Measurements from ENCODE around the gene LLGL2.
"Not testable (repeated sequence)": the region's sequence is repeated elsewhere in the genome, so short reads cannot be mapped to it uniquely, and the experiment has no call there.

The LLGL2 gene

DNA sequence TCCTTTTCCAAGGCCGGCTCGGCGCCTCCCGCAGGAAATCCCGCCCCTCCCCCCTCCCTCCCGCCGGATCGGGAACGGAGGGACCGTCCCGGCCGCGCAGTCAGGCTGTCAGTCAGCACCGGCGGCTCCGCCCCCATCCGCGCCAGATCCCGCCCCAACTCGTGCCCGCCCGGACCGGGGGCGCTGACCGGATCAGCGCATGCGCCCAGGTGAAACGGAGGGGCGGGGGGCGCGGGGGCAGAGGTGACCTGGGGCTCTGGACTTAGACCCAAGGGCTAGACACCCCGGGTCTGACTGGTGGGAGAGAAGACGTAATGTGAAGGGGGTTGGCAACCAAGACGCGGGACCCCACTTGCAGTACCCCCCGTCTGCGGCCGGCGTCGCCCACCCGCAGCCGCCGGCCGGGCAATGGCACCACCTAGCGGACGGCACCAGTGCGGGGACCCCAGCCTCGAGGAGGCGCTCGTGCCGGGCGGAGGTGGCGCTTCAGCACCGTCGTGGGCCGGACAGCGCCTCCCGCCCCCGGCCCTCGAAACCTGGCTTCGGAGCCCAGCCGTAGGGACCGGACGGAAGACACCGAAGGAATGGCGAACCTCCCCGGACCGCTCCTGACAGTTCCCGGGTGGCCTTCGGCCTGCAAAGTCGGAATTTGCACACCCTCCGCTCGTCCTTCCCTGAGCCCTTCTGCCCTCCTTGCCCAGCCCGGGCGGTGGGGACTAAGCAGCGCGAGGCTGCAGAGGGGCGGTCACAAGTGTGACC, 9.8 kb upstream of the LLGL2 start, which contains the start of gene CASKIN2:
Gene CASKIN2, minus strand, starts transcription at position 42 of the 759 bp plus-strand sequence. CDS start 1,733 bp downstream, outside the sequence.
- TF ChIP-seq, protein P1, sequence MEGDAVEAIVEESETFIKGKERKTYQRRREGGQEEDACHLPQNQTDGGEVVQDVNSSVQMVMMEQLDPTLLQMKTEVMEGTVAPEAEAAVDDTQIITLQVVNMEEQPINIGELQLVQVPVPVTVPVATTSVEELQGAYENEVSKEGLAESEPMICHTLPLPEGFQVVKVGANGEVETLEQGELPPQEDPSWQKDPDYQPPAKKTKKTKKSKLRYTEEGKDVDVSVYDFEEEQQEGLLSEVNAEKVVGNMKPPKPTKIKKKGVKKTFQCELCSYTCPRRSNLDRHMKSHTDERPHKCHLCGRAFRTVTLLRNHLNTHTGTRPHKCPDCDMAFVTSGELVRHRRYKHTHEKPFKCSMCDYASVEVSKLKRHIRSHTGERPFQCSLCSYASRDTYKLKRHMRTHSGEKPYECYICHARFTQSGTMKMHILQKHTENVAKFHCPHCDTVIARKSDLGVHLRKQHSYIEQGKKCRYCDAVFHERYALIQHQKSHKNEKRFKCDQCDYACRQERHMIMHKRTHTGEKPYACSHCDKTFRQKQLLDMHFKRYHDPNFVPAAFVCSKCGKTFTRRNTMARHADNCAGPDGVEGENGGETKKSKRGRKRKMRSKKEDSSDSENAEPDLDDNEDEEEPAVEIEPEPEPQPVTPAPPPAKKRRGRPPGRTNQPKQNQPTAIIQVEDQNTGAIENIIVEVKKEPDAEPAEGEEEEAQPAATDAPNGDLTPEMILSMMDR (IDR thresholded peaks at IDR 0.05; ENCODE audit: low read depth, low read length, missing control alignments): peak; percentile 97
- H3K4me3 ChIP-seq (ENCODE audit: low read depth, low read length): peak within 1 kb of the TSS; percentile 78
- in situ Hi-C loops (cut with HindIII; ENCODE audit: low sequenced_read_pairs): no loop called here
- DNase-seq (ENCODE audit: low read depth): peak; percentile 72

DNA sequence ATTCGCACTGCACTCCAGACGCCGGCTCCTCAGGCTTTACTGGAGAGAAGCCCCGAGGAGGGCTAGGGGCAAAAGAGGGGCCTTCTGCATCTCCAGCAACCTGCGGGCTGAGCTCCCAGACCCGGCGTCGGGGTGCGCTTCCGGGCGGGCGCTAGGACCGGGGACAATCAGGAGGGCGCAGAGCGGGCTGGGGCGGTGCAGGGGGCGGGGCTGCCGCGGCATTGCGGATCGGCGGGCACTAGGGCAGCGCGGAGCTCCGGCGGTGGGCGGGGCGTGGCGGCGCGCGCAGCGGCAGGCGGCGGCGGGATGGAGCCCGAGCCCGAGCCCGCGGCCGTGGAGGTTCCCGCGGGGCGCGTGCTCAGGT, 9.3 kb upstream of the LLGL2 start, which contains the start of gene TSEN54:
Gene TSEN54, plus strand, starts transcription at position 274 of the 364 bp plus-strand sequence. Its CDS starts 33 bp downstream, at position 307.
- TF ChIP-seq, protein P1 (IDR thresholded peaks at IDR 0.05; ENCODE audit: low read depth, low read length, missing control alignments): no peak
- peak within 1 kb of the TSS; percentile 78 for H3K4me3 ChIP-seq (ENCODE audit: low read depth, low read length)
- peak; percentile 54 for DNase-seq (ENCODE audit: low read depth)
- in situ Hi-C loops (cut with HindIII; ENCODE audit: low sequenced_read_pairs): no loop called here

DNA sequence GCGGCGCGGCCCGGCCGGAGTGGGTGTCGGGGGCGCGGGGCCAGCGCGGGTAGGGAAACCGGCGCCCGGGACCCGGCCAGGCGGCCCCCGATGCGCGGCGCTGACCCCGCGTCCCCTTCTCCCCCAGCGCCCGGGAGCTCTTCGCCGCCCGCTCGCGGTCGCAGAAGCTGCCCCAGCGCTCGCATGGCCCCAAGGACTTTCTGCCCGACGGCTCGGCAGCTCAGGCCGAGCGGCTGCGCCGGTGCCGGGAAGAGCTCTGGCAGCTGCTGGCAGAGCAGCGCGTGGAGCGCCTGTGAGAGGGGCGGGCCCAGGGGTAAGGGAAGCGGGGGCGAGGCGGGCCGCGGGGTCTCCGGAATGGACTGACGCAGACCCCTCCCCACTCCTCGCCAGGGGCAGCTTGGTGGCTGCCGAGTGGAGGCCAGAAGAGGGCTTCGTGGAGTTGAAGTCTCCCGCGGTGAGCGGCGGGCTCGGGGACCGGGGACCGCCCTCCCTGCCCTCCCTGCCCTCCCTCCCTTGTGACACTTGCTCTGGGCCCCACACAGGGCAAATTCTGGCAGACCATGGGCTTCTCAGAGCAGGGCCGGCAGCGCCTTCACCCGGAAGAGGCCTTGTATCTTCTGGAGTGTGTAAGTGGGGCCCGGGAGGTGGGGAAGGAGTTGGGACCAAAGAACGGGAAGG, 8.7 kb upstream of the LLGL2 start:
- H3K4me3 ChIP-seq (ENCODE audit: low read depth, low read length): peak overlapping the region; percentile 78
- DNase-seq (ENCODE audit: low read depth): no peak
- in situ Hi-C loops (cut with HindIII; ENCODE audit: low sequenced_read_pairs): no loop called here
- TF ChIP-seq, protein P1 (IDR thresholded peaks at IDR 0.05; ENCODE audit: low read depth, low read length, missing control alignments): no peak

DNA sequence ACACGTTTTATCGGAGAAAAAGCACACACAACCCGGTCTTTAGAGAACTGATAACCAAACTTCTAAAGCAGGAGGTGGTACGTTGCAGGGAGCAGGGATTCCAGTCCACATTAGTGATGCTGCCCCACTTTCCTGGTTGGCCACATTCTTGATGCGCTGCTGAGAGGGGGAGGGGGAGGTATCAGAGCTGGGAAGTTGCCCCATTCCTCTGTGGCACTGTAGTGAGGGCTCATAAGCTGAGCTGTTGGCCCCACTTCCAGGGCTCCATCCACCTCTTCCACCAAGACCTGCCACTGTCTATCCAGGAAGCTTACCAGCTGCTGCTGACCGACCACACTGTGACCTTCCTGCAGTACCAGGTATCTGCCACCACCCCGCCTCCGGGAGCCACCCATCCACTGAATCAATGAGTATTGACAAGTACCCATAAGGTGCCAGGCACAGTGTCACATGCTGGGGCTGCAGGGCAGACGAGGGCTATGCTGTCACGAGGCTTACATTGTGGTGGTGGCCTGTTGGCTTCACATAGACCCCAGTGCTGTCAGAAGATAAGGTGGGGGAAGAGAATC, 8.1 kb upstream of the LLGL2 start:
- TF ChIP-seq, protein P1 (IDR thresholded peaks at IDR 0.05; ENCODE audit: low read depth, low read length, missing control alignments): no peak
- peak overlapping the region; percentile 78 for H3K4me3 ChIP-seq (ENCODE audit: low read depth, low read length)
- in situ Hi-C loops (cut with HindIII; ENCODE audit: low sequenced_read_pairs): no loop called here
- no peak for DNase-seq (ENCODE audit: low read depth)

DNA sequence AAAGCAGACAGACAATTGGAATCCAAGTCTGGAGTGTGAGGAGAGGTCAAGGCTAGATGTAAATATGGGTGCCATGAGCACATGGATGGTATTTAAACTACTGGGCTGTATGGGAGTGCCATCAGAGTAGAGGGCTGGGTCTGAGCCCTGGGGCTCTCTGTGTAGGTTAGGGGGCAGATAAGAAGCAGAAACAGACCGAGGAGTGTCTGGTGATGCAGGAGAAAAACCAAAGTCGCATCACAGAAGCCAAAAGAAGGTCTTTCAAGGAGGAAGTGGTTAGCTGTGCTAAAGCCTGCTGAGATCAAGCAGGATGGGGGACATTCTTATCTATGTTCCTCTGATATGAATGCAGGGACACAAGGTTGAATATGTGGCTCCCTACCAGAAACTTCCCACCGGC, 7.3 kb upstream of the LLGL2 start:
- in situ Hi-C loops (cut with HindIII; ENCODE audit: low sequenced_read_pairs): no loop called here
- no peak overlapping the region for H3K4me3 ChIP-seq (ENCODE audit: low read depth, low read length)
- TF ChIP-seq, protein P1 (IDR thresholded peaks at IDR 0.05; ENCODE audit: low read depth, low read length, missing control alignments): no peak
- DNase-seq (ENCODE audit: low read depth): no peak

DNA sequence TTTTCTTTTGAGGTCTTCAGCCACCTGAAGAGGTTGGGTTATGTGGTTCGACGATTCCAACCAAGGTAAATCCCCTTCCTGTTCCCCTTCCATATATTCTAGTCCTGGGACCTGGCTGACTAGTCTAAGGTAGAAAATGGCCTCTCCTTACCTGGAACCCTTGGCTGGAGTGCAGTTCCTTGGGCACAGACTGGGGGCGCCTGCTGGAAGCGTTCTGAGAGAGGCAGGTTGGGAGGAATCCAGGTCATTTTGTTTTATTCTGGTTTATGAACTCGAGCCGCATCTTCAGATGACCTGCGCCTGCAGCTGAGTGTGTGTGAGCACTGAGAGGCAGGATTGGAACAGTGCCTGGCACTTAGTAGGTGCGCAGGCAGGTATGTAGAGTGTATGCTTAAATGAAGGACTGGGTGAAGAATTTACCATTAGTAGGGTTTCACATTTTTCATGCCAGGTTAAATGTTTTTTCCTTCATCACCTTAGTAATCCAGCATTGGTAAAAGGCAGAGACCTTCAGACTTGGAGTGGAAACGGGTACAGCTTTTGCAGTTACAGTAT, 6.4 kb upstream of the LLGL2 start:
- DNase-seq (ENCODE audit: low read depth): no peak
- TF ChIP-seq, protein P1 (IDR thresholded peaks at IDR 0.05; ENCODE audit: low read depth, low read length, missing control alignments): no peak
- in situ Hi-C loops (cut with HindIII; ENCODE audit: low sequenced_read_pairs): no loop called here
- no peak overlapping the region for H3K4me3 ChIP-seq (ENCODE audit: low read depth, low read length)

DNA sequence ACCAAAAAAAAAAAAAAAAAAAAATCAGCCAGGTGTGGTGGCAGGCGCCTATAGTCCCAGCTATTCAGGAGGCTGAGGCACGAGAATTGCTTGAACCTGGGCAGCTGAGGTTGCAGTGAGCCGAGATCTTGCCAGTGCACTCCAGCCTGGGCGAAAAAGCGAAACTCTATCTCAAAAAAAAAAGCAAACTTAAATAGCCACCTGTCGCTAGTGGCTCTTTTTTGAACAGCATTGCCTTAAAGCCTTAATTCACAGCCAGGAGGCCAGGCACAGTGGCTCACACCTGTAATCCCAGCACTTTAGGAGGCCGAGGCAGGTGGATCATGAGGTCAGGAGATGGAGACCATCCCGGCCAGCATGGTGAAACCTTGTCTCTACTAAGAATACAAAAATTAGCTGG, 5.1 kb upstream of the LLGL2 start:
- H3K4me3 ChIP-seq (ENCODE audit: low read depth, low read length); DNase-seq (ENCODE audit: low read depth); in situ Hi-C loops (cut with HindIII; ENCODE audit: low sequenced_read_pairs): not testable (repeated sequence)
